Calu3 (cell line): ENCODE results near the gene HOXD8. TPM values are rescaled to one million over a fixed set of nuclear protein-coding genes. Genes with fewer than 3 reads are reported as not detected.

ENCODE experiments used
- BruUV-seq: library from RNA; stranded (reverse); fragments of 400-500 nt; replicated peaks from 2 replicates; lab custom pipeline; 2021; lab: Mats Ljungman, UMichigan
- CTCF ChIA-PET: fragments of 300-600 bp; sonication (Branson Sonifier 250); formaldehyde crosslinking; loops from one replicate; lab custom pipeline; 2022; ENCODE audit warnings: antibody characterized with exemption; lab: Charles Lee
- DNase-seq: peaks from one replicate; pipeline ENCODE4 v3.0.0; 2022
- H3K27ac Mint-ChIP-seq: one replicate; pipeline ENCODE4 v1.8.0; 2022; ENCODE audit warnings: mixed read lengths; ENCODE audit not compliant: unreplicated experiment
- H3K27me3 Mint-ChIP-seq: one replicate; pipeline ENCODE4 v1.8.0; 2022; ENCODE audit warnings: mixed read lengths; ENCODE audit not compliant: unreplicated experiment
- H3K36me3 Mint-ChIP-seq: one replicate; pipeline ENCODE4 v1.8.0; 2022; ENCODE audit warnings: mild to moderate bottlenecking, moderate library complexity, mixed read lengths; ENCODE audit not compliant: insufficient read depth, unreplicated experiment
- H3K4me1 Mint-ChIP-seq: one replicate; pipeline ENCODE4 v1.8.0; 2022; ENCODE audit warnings: mild to moderate bottlenecking, low read depth, mixed read lengths; ENCODE audit not compliant: unreplicated experiment
- H3K4me3 Mint-ChIP-seq: one replicate; pipeline ENCODE4 v1.8.0; 2022; ENCODE audit warnings: mild to moderate bottlenecking, low read depth, moderate library complexity, mixed read lengths; ENCODE audit not compliant: unreplicated experiment
- H3K9me3 Mint-ChIP-seq: one replicate; pipeline ENCODE4 v1.8.0; 2022; ENCODE audit warnings: low read depth, mixed read lengths; ENCODE audit not compliant: unreplicated experiment
- intact Hi-C: fragments of 100-400 bp; cut with micrococcal nuclease; formaldehyde crosslinking; loops from one replicate; pipeline ENCODE4 v1.10.0; 2022; ENCODE audit not compliant: unreplicated experiment
- total RNA-seq: library from RNA; stranded (reverse); gene quantifications from 2 replicates; pipeline ENCODE4 v1.2.3, GENCODE V29; 2022
- TF ChIP-seq, protein P1 (sequence below): fragments of 200-600 bp; IDR thresholded peaks from one replicate; pipeline ENCODE4 v1.8.0; 2022; ENCODE audit warnings: antibody characterized with exemption; ENCODE audit not compliant: unreplicated experiment

The HOXD8 gene
- total RNA-seq, 1 experiment from 2014 or later = not detected

GRCh38 chr2:176124947-176125771 lies 4.3 kb upstream of the HOXD8 start:
- no peak for DNase-seq

DNA sequence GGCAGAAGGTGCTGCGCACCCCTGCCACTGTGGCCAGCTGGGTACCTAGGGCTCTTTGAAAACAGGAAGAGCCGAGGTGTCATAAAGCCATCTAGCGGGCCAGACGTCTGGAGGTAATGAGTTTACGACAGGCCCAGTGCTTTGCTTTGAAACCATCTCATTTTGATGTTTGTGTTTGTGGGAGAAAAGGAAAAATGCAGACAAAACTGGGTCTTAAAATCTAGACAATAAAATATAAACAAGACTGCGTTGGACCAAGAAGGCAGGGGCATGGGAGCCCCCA lies 3.8 kb upstream of the HOXD8 start:
- Mint-ChIP-seq H3K36me3 (no peaks in the 10 kb centered on the region), H3K4me1 (no peaks in the 10 kb centered on the region), H3K9me3 (no peaks in the 10 kb centered on the region), H3K27me3 (no peaks in the 10 kb centered on the region), H3K27ac (no peak overlapping the region), H3K4me3 (no peak overlapping the region)
- no peak for DNase-seq
- TF ChIP-seq, protein P1, sequence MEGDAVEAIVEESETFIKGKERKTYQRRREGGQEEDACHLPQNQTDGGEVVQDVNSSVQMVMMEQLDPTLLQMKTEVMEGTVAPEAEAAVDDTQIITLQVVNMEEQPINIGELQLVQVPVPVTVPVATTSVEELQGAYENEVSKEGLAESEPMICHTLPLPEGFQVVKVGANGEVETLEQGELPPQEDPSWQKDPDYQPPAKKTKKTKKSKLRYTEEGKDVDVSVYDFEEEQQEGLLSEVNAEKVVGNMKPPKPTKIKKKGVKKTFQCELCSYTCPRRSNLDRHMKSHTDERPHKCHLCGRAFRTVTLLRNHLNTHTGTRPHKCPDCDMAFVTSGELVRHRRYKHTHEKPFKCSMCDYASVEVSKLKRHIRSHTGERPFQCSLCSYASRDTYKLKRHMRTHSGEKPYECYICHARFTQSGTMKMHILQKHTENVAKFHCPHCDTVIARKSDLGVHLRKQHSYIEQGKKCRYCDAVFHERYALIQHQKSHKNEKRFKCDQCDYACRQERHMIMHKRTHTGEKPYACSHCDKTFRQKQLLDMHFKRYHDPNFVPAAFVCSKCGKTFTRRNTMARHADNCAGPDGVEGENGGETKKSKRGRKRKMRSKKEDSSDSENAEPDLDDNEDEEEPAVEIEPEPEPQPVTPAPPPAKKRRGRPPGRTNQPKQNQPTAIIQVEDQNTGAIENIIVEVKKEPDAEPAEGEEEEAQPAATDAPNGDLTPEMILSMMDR = no peak
- intact Hi-C loops = loop anchor here (2.0 to 10.0 kb wide), 6 partner anchors 427 to 1639 kb away; no protein-coding TSS in a partner anchor
- CTCF ChIA-PET = interaction anchor here (2.2 kb wide), 1 partner anchor 528 kb away, joined by 16 read pairs; no protein-coding TSS in a partner anchor
- BruUV-seq = no TSS peak

More at GRCh38 chr2:176124947-176125771, 4.3 kb upstream of the HOXD8 start:
- Mint-ChIP-seq H3K9me3 (no peaks in the 10 kb centered on the region), H3K27ac (no peak overlapping the region), H3K36me3 (no peaks in the 10 kb centered on the region), H3K4me3 (no peak overlapping the region), H3K27me3 (peaks cover 4% of the 10 kb centered on the region), H3K4me1 (no peaks in the 10 kb centered on the region)
- TF ChIP-seq, protein P1 = no peak
- intact Hi-C loops = loop anchor here (5.0 to 10.0 kb wide), 3 partner anchors 427 to 1640 kb away; no protein-coding TSS in a partner anchor
- CTCF ChIA-PET = interaction anchor here (2.2 kb wide), 1 partner anchor 529 kb away, joined by 16 read pairs; no protein-coding TSS in a partner anchor
- BruUV-seq = no TSS peak

- Mint-ChIP-seq H3K4me3 (no peak overlapping the region), H3K27me3 (no peaks in the 10 kb centered on the region), H3K4me1 (no peaks in the 10 kb centered on the region), H3K36me3 (no peaks in the 10 kb centered on the region), H3K27ac (no peak overlapping the region), H3K9me3 (no peaks in the 10 kb centered on the region)
- BruUV-seq = no TSS peak
- TF ChIP-seq, protein P1 = peak; percentile 73
- peak; percentile 60 for DNase-seq
- intact Hi-C loops = loop anchor here (1.0 to 10.0 kb wide), 7 partner anchors 425 to 1638 kb away; no protein-coding TSS in a partner anchor
- CTCF ChIA-PET = interaction anchor here (0.7 to 2.2 kb wide), 11 partner anchors 14 to 1022 kb away, joined by 3 to 16 read pairs (median 4); no protein-coding TSS in a partner anchor
These were observed 2.4 kb upstream of the HOXD8 start for GRCh38 chr2:176126929-176127773.

GRCh38 chr2:176127774-176128072 lies 1.8 kb upstream of the HOXD8 start:
- no TSS peak for BruUV-seq
- no peaks in the 10 kb centered on the region for H3K4me1 Mint-ChIP-seq
- H3K27ac Mint-ChIP-seq = no peak overlapping the region
- no peaks in the 10 kb centered on the region for H3K27me3 Mint-ChIP-seq
- TF ChIP-seq, protein P1 = no peak
- no peak overlapping the region for H3K4me3 Mint-ChIP-seq
- H3K36me3 Mint-ChIP-seq = no peaks in the 10 kb centered on the region
- intact Hi-C loops = loop anchor here (1.0 to 10.0 kb wide), 7 partner anchors 425 to 1637 kb away; no protein-coding TSS in a partner anchor
- CTCF ChIA-PET = interaction anchor here (0.9 kb wide), 2 partner anchors 1021 kb away, joined by 3 read pairs; no protein-coding TSS in a partner anchor
- DNase-seq = no peak
- H3K9me3 Mint-ChIP-seq = no peaks in the 10 kb centered on the region
